Prostate gland (tissue), 2 donors: Measurements from ENCODE around the gene AKT2. TPM values are rescaled to one million over a fixed set of nuclear protein-coding genes. Genes with fewer than 3 reads are reported as not detected.

Experiments used
- DNase-seq: peaks from one replicate; pipeline ENCODE4 v3.0.0-alpha.2; 2019; ENCODE audit warnings: low spot score
- H3K27ac ChIP-seq, 2 donors: fragments of 200-600 bp; sonication (generic); 2 replicates each; pipeline ENCODE4 v1.5.1; 2017 to 2019
- H3K27me3 ChIP-seq: fragments of 200-600 bp; sonication (generic); replicated peaks from 2 replicates; pipeline ENCODE4 v1.5.1; 2019; ENCODE audit not compliant: insufficient read depth
- H3K36me3 ChIP-seq, 2 donors: fragments of 200-600 bp; sonication (generic); 1 replicate in 1 of 2; 2 replicates in 1 of 2; pipeline versions ENCODE4 v1.5.1 to v1.8.1; 2017 to 2019
- H3K4me1 ChIP-seq: fragments of 200-600 bp; sonication (generic); replicated peaks from 2 replicates; pipeline ENCODE4 v1.5.1; 2019
- H3K4me3 ChIP-seq, 2 donors: fragments of 200-600 bp; sonication (generic); 2 replicates each; pipeline ENCODE4 v1.5.1; 2017 to 2019
- H3K9me3 ChIP-seq: fragments of 200-600 bp; sonication (generic); 2 replicates; pipeline ENCODE4 v1.5.1; 2017
- CTCF ChIP-seq, 4 experiments: fragments of 200-600 bp in 2 of 4; fragments of 450-650 bp in 2 of 4; sonication (generic) in 2 of 4; IDR thresholded peaks; 1 replicate in 3 of 4; 2 replicates in 1 of 4; pipeline ENCODE4 v1.5.1; 2016 to 2019; ENCODE audit warnings: antibody characterized with exemption in 4 of 4, mild to moderate bottlenecking in 2 of 4, moderate library complexity in 2 of 4
- POLR2A ChIP-seq: fragments of 450-650 bp; IDR thresholded peaks from one replicate; pipeline ENCODE4 v1.6.1; 2016; ENCODE audit warnings: antibody characterized with exemption, mild to moderate bottlenecking
- POLR2AphosphoS5 ChIP-seq: sonication (generic); formaldehyde crosslinking; IDR thresholded peaks from one replicate; pipeline ENCODE4 v1.6.1; 2017; ENCODE audit warnings: antibody characterized with exemption
- WGBS: methylation state at CpG from one replicate; pipeline ENCODE4 v1.1.5; 2018; 5-methylcytosine and 5-hydroxymethylcytosine counted together
- intact Hi-C: fragments of 100-400 bp; cut with DNase I; formaldehyde crosslinking; loops from one replicate; pipeline ENCODE4 v1.14.2; 2022
- total RNA-seq, 2 donors: library from RNA; depleted of rRNA; stranded (reverse); fragments of >200 nt; gene quantifications; one replicate each; pipeline ENCODE4 v1.1.0, GENCODE V29; 2016

The AKT2 gene
- total RNA-seq, 2 donors from 2014 or later = 95.3 to 171 TPM

GRCh38 chr19:40244579-40245317 is 40.4 kb downstream of the AKT2 start:
- WGBS = 79% methylated on average over 12 of the region's 12 CpGs
- H3K9me3 ChIP-seq = no peaks in the 10 kb centered on the region
- DNase-seq = no peak
- no peak overlapping the region for H3K4me3 ChIP-seq
- H3K4me1 ChIP-seq = no peaks in the 10 kb centered on the region
- TF ChIP-seq POLR2A (no peak), POLR2AphosphoS5 (no peak), CTCF (IDR thresholded peaks at IDR 0.05) (no peak)
- H3K27me3 ChIP-seq = no peaks in the 10 kb centered on the region
- peaks cover 0 to 6% of the 10 kb centered on the region in 2 donors for H3K36me3 ChIP-seq
- intact Hi-C loops = no loop called here
- no peak overlapping the region for H3K27ac ChIP-seq

- intact Hi-C loops = no loop called here
- no peaks in the 10 kb centered on the region for H3K27me3 ChIP-seq
- H3K4me1 ChIP-seq = no peaks in the 10 kb centered on the region
- no peak for TF ChIP-seq CTCF (IDR thresholded peaks at IDR 0.05)
- no peak for TF ChIP-seq POLR2A
- no peak for TF ChIP-seq POLR2AphosphoS5
- no peak overlapping the region for H3K4me3 ChIP-seq
- no peak overlapping the region for H3K27ac ChIP-seq
- WGBS = 96% methylated on average over 2 of the region's 2 CpGs
- no peaks in the 10 kb centered on the region for H3K9me3 ChIP-seq
- DNase-seq = no peak
- peaks cover 6 to 8% of the 10 kb centered on the region in 2 donors for H3K36me3 ChIP-seq
Measured at GRCh38 chr19:40243181-40243580, 42.0 kb downstream of the AKT2 start.

DNA sequence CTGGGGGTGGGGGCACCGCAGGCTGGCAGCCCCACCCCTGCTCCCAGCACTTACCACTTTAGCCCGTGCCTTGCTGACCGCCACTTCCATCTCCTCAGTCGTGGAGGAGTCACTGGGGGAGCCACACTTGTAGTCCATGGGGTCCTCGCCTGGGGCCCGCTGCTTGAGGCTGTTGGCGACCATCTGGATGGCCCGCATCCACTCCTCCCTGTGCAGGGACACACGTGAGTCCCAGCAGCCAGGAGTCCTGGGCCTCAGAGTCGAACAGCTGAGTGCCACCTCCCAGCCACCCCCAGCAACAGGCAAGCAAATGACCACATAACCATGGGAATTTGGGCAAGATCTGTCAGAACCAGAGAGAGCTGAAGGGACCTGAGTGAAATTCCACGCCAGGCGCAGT is 42.7 kb downstream of the AKT2 start:
- Histone ChIP-seq H3K9me3 (no peaks in the 10 kb centered on the region), H3K4me3 (no peak overlapping the region), H3K4me1 (no peaks in the 10 kb centered on the region), H3K36me3 (peaks cover 6 to 8% of the 10 kb centered on the region in 2 donors), H3K27me3 (no peaks in the 10 kb centered on the region), H3K27ac (no peak overlapping the region)
- intact Hi-C loops = no loop called here
- DNase-seq = no peak
- 68% methylated on average over 12 of the region's 12 CpGs for WGBS
- TF ChIP-seq CTCF (IDR thresholded peaks at IDR 0.05) = no peak
- no peak for TF ChIP-seq POLR2AphosphoS5
- no peak for TF ChIP-seq POLR2A

DNA sequence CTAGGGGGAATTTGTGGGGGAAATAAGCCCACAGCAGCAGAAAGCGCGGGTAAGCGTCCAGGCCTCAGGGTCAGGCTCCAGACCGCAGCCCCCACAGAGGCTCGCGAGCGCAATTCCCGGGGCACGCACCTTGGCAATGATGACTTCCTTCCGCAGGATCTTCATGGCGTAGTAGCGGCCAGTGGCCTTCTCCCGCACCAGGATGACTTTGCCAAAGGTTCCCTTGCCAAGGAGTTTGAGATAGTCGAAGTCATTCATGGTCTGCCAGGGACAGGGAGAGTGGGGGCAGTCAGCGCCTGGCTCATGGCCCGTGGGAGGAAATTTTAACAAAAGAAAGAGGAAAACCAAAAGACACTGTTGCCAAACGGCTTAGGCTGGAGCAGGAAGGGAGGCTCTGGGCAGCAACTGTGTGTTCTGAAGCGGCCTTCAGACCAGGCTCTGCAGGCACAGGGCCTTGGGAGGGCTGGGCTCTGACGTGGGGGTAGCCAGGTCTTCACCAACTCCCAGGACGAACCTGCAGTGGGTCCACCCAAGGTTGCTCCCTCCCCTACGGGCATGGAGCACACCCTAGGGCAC is 43.2 kb downstream of the AKT2 start:
- no peak for DNase-seq
- Histone ChIP-seq H3K27me3 (no peaks in the 10 kb centered on the region), H3K27ac (no peak overlapping the region), H3K36me3 (peaks cover 6 to 8% of the 10 kb centered on the region in 2 donors), H3K4me1 (no peaks in the 10 kb centered on the region), H3K9me3 (no peaks in the 10 kb centered on the region), H3K4me3 (no peak overlapping the region)
- 20% methylated on average over 20 of the region's 21 CpGs for WGBS
- intact Hi-C loops = no loop called here
- TF ChIP-seq CTCF (IDR thresholded peaks at IDR 0.05) (no peak), POLR2AphosphoS5 (peak; percentile 45), POLR2A (no peak)
